A172 (cell line): Measurements from ENCODE around the gene SUGT1. TPM values are rescaled to one million over a fixed set of nuclear protein-coding genes. Genes with fewer than 3 reads are reported as not detected.
"Not testable (repeated sequence)": the region's sequence is repeated elsewhere in the genome, so short reads cannot be mapped to it uniquely, and the experiment has no call there.

Experiments used
- DNase-seq: peaks from one replicate; pipeline ENCODE4 v3.0.0-alpha.2; 2015; ENCODE audit warnings: low spot score
- total RNA-seq: library from RNA; depleted of rRNA; stranded (reverse); fragments of >200 nt; shearing (Covaris generic); gene quantifications from 2 replicates; pipeline ENCODE4 v1.2.3, GENCODE V29; 2014

SUGT1 gene
- total RNA-seq, 1 experiment from 2014 or later: 76.1 TPM

GRCh38 chr13:52669677-52670076, 17.0 kb downstream of the SUGT1 start:
- no peak for DNase-seq

GRCh38 chr13:52670726-52671125, 18.1 kb downstream of the SUGT1 start:
- DNase-seq: no peak

- DNase-seq: no peak
Observed at GRCh38 chr13:52673465-52673864, 20.8 kb downstream of the SUGT1 start.

GRCh38 chr13:52677823-52678222, 25.2 kb downstream of the SUGT1 start:
- DNase-seq: no peak

GRCh38 chr13:52685806-52686205, 33.2 kb downstream of the SUGT1 start:
- not testable (repeated sequence) for DNase-seq

- no peak for DNase-seq
Observed at GRCh38 chr13:52686376-52686775, 33.7 kb downstream of the SUGT1 start.

GRCh38 chr13:52695856-52696255, 43.2 kb downstream of the SUGT1 start:
- DNase-seq: no peak

- no peak for DNase-seq
Observed at GRCh38 chr13:52696566-52696965, 43.9 kb downstream of the SUGT1 start.

GRCh38 chr13:52701728-52702465, 49.3 kb downstream of the SUGT1 start:
- DNase-seq: no peak

GRCh38 chr13:52703482-52703881, 50.8 kb downstream of the SUGT1 start:
- no peak for DNase-seq

GRCh38 chr13:52706081-52706480, 53.4 kb downstream of the SUGT1 start:
- DNase-seq: no peak

- DNase-seq: no peak
Observed at GRCh38 chr13:52707375-52707774, 54.7 kb downstream of the SUGT1 start.

- not testable (repeated sequence) for DNase-seq
Observed at GRCh38 chr13:52708266-52708665, 55.6 kb downstream of the SUGT1 start.

GRCh38 chr13:52711286-52711685, 58.6 kb downstream of the SUGT1 start:
- no peak for DNase-seq

- no peak for DNase-seq
Observed at GRCh38 chr13:52712385-52712784, 59.7 kb downstream of the SUGT1 start.

- no peak for DNase-seq
Observed at GRCh38 chr13:52713894-52714293, 61.3 kb downstream of the SUGT1 start.

- not testable (repeated sequence) for DNase-seq
Observed at GRCh38 chr13:52720904-52721303, 68.3 kb downstream of the SUGT1 start.

- not testable (repeated sequence) for DNase-seq
Observed at GRCh38 chr13:52721356-52721755, 68.7 kb downstream of the SUGT1 start.

GRCh38 chr13:52723181-52723580, 70.5 kb downstream of the SUGT1 start:
- no peak for DNase-seq

GRCh38 chr13:52725302-52725701, 72.7 kb downstream of the SUGT1 start:
- no peak for DNase-seq

- no peak for DNase-seq
Observed at GRCh38 chr13:52726258-52726657, 73.6 kb downstream of the SUGT1 start.

- DNase-seq: no peak
Observed at GRCh38 chr13:52734075-52734623, 81.5 kb downstream of the SUGT1 start.

- DNase-seq: no peak
Observed at GRCh38 chr13:52736891-52737290, 84.3 kb downstream of the SUGT1 start.

GRCh38 chr13:52737451-52737850, 84.8 kb downstream of the SUGT1 start:
- no peak for DNase-seq
